Gastroesophageal sphincter (tissue), 3 donors: ENCODE results near the gene NLRP10.

ENCODE experiments used
- CTCF ChIP-seq, 4 experiments: fragments of 200-600 bp in 2 of 4; fragments of 450-650 bp in 2 of 4; sonication (generic) in 1 of 4; IDR thresholded peaks; one replicate each; pipeline ENCODE4 v1.5.1; 2017 to 2019; ENCODE audit warnings: antibody characterized with exemption in 4 of 4, mild to moderate bottlenecking in 2 of 4, moderate library complexity in 2 of 4
- EP300 ChIP-seq: sonication (generic); formaldehyde crosslinking; IDR thresholded peaks from one replicate; pipeline ENCODE4 v1.6.1; 2017; ENCODE audit warnings: antibody characterized with exemption, mild to moderate bottlenecking
- POLR2A ChIP-seq, 2 donors: fragments of 450-650 bp; IDR thresholded peaks; one replicate each; pipeline ENCODE4 v1.6.1; 2017; ENCODE audit warnings: antibody characterized with exemption in 2 of 2, mild to moderate bottlenecking in 2 of 2, moderate library complexity in 1 of 2
- POLR2AphosphoS5 ChIP-seq: sonication (generic); formaldehyde crosslinking; IDR thresholded peaks from one replicate; pipeline ENCODE4 v1.6.1; 2017; ENCODE audit warnings: antibody characterized with exemption

GRCh38 chr11:7983832-7984590, 18.8 kb upstream of the NLRP10 start:
- TF ChIP-seq CTCF (IDR thresholded peaks at IDR 0.05) = no peak
- TF ChIP-seq POLR2A (IDR thresholded peaks at IDR 0.05) = no peak
- TF ChIP-seq EP300 = no peak
- no peak for TF ChIP-seq POLR2AphosphoS5
